Colonic mucosa (tissue), 4 donors: ENCODE measurements around the gene ADISSP. TPM values are rescaled to one million over a fixed set of nuclear protein-coding genes. Genes with fewer than 3 reads are reported as not detected.

Source experiments
- DNase-seq: peaks from one replicate; pipeline ENCODE4 v3.0.0-alpha.2; 2020
- H3K27ac ChIP-seq: fragments of 200-600 bp; one replicate; pipeline ENCODE4 v1.8.0; 2021
- H3K27me3 ChIP-seq: fragments of 200-600 bp; one replicate; pipeline ENCODE4 v1.8.0; 2021
- H3K36me3 ChIP-seq: fragments of 200-600 bp; one replicate; pipeline ENCODE4 v1.8.0; 2021
- H3K4me1 ChIP-seq: fragments of 200-600 bp; one replicate; pipeline ENCODE4 v1.8.0; 2021; ENCODE audit warnings: mild to moderate bottlenecking
- H3K4me3 ChIP-seq: fragments of 200-600 bp; one replicate; pipeline ENCODE4 v1.8.0; 2021
- H3K9ac ChIP-seq, 2 donors: one replicate each; pipeline ENCODE4 v1.7.0; 2013; ENCODE audit warnings: control low read depth in 2 of 2, low read depth in 2 of 2, low read length in 2 of 2
- H3K9me3 ChIP-seq: fragments of 200-600 bp; one replicate; pipeline ENCODE4 v1.8.0; 2021
- CTCF ChIP-seq: fragments of 200-600 bp; IDR thresholded peaks from one replicate; pipeline ENCODE4 v1.8.0; 2022; ENCODE audit warnings: antibody characterized with exemption, mild to moderate bottlenecking
- intact Hi-C: fragments of 100-400 bp; cut with DNase I; formaldehyde crosslinking; loops from one replicate; pipeline ENCODE4 v1.14.1; 2022
- total RNA-seq, 2 donors: library from RNA; stranded (reverse); fragmentation: NEBNext Ultra II Directional in 1 of 2; extraction: Animal tissue kit (Norgen Biotek cat#: 25700) in 1 of 2; gene quantifications; one replicate each; pipeline ENCODE4 v1.2.1, GENCODE V29; 2021
- donor health status: healthy.
- donor health status: DM: no; HTN: no; CAD: no.
- donor health status: DM: no; HTN: no; CAD: no.

The ADISSP gene
- total RNA-seq, 2 donors from 2014 or later, result 20.6 to 37.7 TPM

GRCh38 chr20:3732327-3733118 is 35.0 kb downstream of the ADISSP start, which contains the start of gene HSPA12B:
TSS of gene HSPA12B (plus strand) at chr20:3732685. CDS start at chr20:3738675, 5,990 bp downstream.
- no peak for DNase-seq
- TF ChIP-seq CTCF, result no peak
- Histone ChIP-seq H3K27ac (no peak within 1 kb of the TSS), H3K4me1 (peaks cover 6% of the 10 kb centered on the region), H3K4me3 (no peak within 1 kb of the TSS), H3K27me3 (peaks cover 10% of the 10 kb centered on the region), H3K36me3 (no peaks in the 10 kb centered on the region), H3K9me3 (no peaks in the 10 kb centered on the region), H3K9ac (peak within 1 kb of the TSS in 1 of 2 donors; percentile 35)
- intact Hi-C loops, result no loop called here

DNA sequence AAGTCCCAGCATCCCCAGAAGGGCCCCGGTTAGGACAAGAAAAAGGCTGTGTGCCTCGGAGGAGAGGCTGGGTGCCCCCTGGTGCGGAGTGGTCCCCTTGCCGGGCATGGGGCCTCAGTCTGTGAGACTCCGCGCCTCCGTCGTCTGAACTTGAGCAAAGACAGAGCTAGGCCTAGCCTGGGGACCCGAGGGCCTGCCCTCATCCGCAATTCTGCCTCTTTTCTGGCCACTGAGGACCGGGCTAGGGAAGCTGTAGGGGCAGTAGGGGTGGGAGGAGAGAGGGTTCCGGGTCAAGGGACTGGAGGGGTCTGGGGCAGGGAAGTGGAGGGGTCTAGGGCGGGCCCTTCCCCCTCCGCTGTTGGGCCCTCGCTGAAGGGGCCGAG is 35.6 kb downstream of the ADISSP start:
- intact Hi-C loops, result no loop called here
- Histone ChIP-seq H3K36me3 (no peaks in the 10 kb centered on the region), H3K4me3 (no peak overlapping the region), H3K4me1 (peaks cover 6% of the 10 kb centered on the region), H3K27ac (no peak overlapping the region), H3K27me3 (peaks cover 10% of the 10 kb centered on the region), H3K9ac (no peak overlapping the region), H3K9me3 (no peaks in the 10 kb centered on the region)
- no peak for DNase-seq
- no peak for TF ChIP-seq CTCF

GRCh38 chr20:3730803-3731672 is 36.5 kb downstream of the ADISSP start:
- Histone ChIP-seq H3K36me3 (no peaks in the 10 kb centered on the region), H3K4me3 (no peak overlapping the region), H3K27me3 (peaks cover 10% of the 10 kb centered on the region), H3K9ac (no peak overlapping the region), H3K4me1 (peaks cover 6% of the 10 kb centered on the region), H3K27ac (no peak overlapping the region), H3K9me3 (no peaks in the 10 kb centered on the region)
- DNase-seq, result no peak
- intact Hi-C loops, result no loop called here
- no peak for TF ChIP-seq CTCF

- H3K4me1 ChIP-seq, result peaks cover 6% of the 10 kb centered on the region
- no peak for TF ChIP-seq CTCF
- DNase-seq, result no peak
- peaks cover 10% of the 10 kb centered on the region for H3K27me3 ChIP-seq
- intact Hi-C loops, result no loop called here
- no peaks in the 10 kb centered on the region for H3K9me3 ChIP-seq
- no peaks in the 10 kb centered on the region for H3K36me3 ChIP-seq
- H3K27ac ChIP-seq, result no peak overlapping the region
- H3K9ac ChIP-seq, result no peak overlapping the region
- H3K4me3 ChIP-seq, result no peak overlapping the region
These were observed 37.6 kb downstream of the ADISSP start for GRCh38 chr20:3729811-3730540.

GRCh38 chr20:3729378-3729777 is 38.2 kb downstream of the ADISSP start:
- no peaks in the 10 kb centered on the region for H3K36me3 ChIP-seq
- H3K9me3 ChIP-seq, result no peaks in the 10 kb centered on the region
- DNase-seq, result no peak
- no peak overlapping the region for H3K9ac ChIP-seq
- TF ChIP-seq CTCF, result no peak
- H3K4me1 ChIP-seq, result peaks cover 6% of the 10 kb centered on the region
- no peak overlapping the region for H3K27ac ChIP-seq
- intact Hi-C loops, result no loop called here
- peaks cover 10% of the 10 kb centered on the region for H3K27me3 ChIP-seq
- H3K4me3 ChIP-seq, result no peak overlapping the region
